Heart left ventricle (tissue), 13 donors: ENCODE measurements around the gene CLN3.

Experiments used
- CTCF ChIP-seq, 12 donors: fragments of 200-600 bp; sonication (generic) in 4 of 12; IDR thresholded peaks; one replicate each; pipeline versions ENCODE4 v1.5.0 to v1.8.0; 2018 to 2022; ENCODE audit warnings: antibody characterized with exemption in 12 of 12, mild to moderate bottlenecking in 5 of 12
- POLR2A ChIP-seq, 2 donors: fragments of 450-650 bp; IDR thresholded peaks; one replicate each; pipeline ENCODE4 v1.6.1; 2017; ENCODE audit warnings: antibody characterized with exemption in 2 of 2, mild to moderate bottlenecking in 2 of 2, moderate library complexity in 2 of 2
- donor health status: ischemic (EF 13 %, LVEDD 7.1; RV severe dilation, severe dysfunction).
- donor health status: DM: no; HTN: yes; CAD: no.
- donor health status: DM: no; HTN: no; CAD: no.
- donor health status: ischemic (EF 25% LVEDD 6.9; RV normal size, moderate dysfunction).
- donor health status: ischemic (EF 25% LVEDD 5.7; RV mildly dilated, moderate dysfunction).
- donor health status: ischemic (EF 35%, LVEDD 5.7; RV mildly dilated, moderate dysfunction).
- donor health status: nonischemic (EF 11% LVEDD 7.7; RV severe dilation, severe dysfunction).
- donor health status: DM: yes; HTN: yes; CAD: no.
- donor health status: PGD.
- donor health status: ischemic (EF 29% LVEDD 5.4; RV normal size, mild dysfunction).
- donor health status: nonischemic (EF 23%, LVEDD 6.1; RV moderate dilation, normal function).

- TF ChIP-seq CTCF (IDR thresholded peaks at IDR 0.05) = no peak
- no peak for TF ChIP-seq POLR2A (IDR thresholded peaks at IDR 0.05)
Observed at GRCh38 chr16:28495795-28496749, 4.2 kb upstream of the CLN3 start.
